ENCODE results near the gene KSR2.

GRCh38 chr12:117820216-117820907, 148.4 kb downstream of the KSR2 start:
- no peak for TF ChIP-seq CTCF (IDR thresholded peaks at IDR 0.05)
- no peak for TF ChIP-seq POLR2A (IDR thresholded peaks at IDR 0.05)
- no peak for TF ChIP-seq POLR2AphosphoS5 (IDR thresholded peaks at IDR 0.05)
